Measurements from ENCODE around the gene DIABLO. TPM values are rescaled to one million over a fixed set of nuclear protein-coding genes. Genes with fewer than 3 reads are reported as not detected.

Gene DIABLO
- polyA plus RNA-seq, 2 of the 4 experiments (the other 2 are of a cell fraction) = 74.9 to 104 TPM

GRCh38 chr12:122189626-122190475 lies 36.0 kb downstream of the DIABLO start:
- TF ChIP-seq ATOH8 (CRISPR knock-in tag; IDR thresholded peaks at IDR 0.05; ENCODE audit: low read depth) = no peak
- no peak for TF ChIP-seq MAX (IDR thresholded peaks at IDR 0.05)
- TF ChIP-seq ZSCAN20 (CRISPR knock-in tag; IDR thresholded peaks at IDR 0.05) = no peak
- no peak for TF ChIP-seq HOXA7 (CRISPR knock-in tag; IDR thresholded peaks at IDR 0.05)
- TF ChIP-seq FOSB (CRISPR knock-in tag; IDR thresholded peaks at IDR 0.05) = no peak
- TF ChIP-seq E2F6 (IDR thresholded peaks at IDR 0.05; ENCODE audit: borderline replicate concordance, low read depth) = no peak
- TF ChIP-seq HMGXB4 (CRISPR knock-in tag; IDR thresholded peaks at IDR 0.05; ENCODE audit: borderline replicate concordance) = no peak
- TF ChIP-seq POLR2AphosphoS2 (conservative IDR thresholded peaks at IDR 0.05; ENCODE audit: low read length) = no peak
- TF ChIP-seq PHF8 (IDR thresholded peaks at IDR 0.05; ENCODE audit: borderline replicate concordance, low read depth) = no peak
- TF ChIP-seq TP53 (CRISPR knock-in tag; IDR thresholded peaks at IDR 0.05) = no peak
- TF ChIP-seq FOSL2 (IDR thresholded peaks at IDR 0.05) = no peak
- no peak for TF ChIP-seq FOSL2 (CRISPR knock-in tag; IDR thresholded peaks at IDR 0.05)
- TF ChIP-seq HDAC2 (IDR thresholded peaks at IDR 0.05) = no peak
- no peak for TF ChIP-seq CBX8 (IDR thresholded peaks at IDR 0.05)
- no peak for TF ChIP-seq NPAS2 (CRISPR knock-in tag; IDR thresholded peaks at IDR 0.05; ENCODE audit: borderline replicate concordance)
- no peak overlapping the region for H3K4me2 ChIP-seq
- 0 out of 3 replicates have a peak, but pooled peaks cover 4% of the 10 kb centered on the region for H3K9me3 ChIP-seq
- H3K27ac ChIP-seq = no peak overlapping the region
- no peak overlapping the region for H3K4me3 ChIP-seq
- 0 out of 6 replicates have a peak, but pooled peaks of 1 of the 2 experiments have one; percentile 3 for ATAC-seq
- WGBS (ENCODE audit: missing lambda C conversion rate) = 72% methylated on average over 34 of the region's 34 CpGs
- no peaks in the 10 kb centered on the region for H3K4me1 ChIP-seq
- POLR2A ChIA-PET = no interaction called here
- DNase-seq (ENCODE audit: low read depth in 1 of 2, low spot score in 1 of 2) = no peak
- CTCF ChIA-PET = interaction anchor here (0.6 to 10.5 kb wide), 31 partner anchors 9 to 273 kb away, joined by 3 to 117 read pairs (median 6); partner anchors contain the start of gene IL31
- no peak for FAIRE-seq

- no peak overlapping the region for H3K27ac ChIP-seq
- no peak for FAIRE-seq
- no peak overlapping the region for H3K4me2 ChIP-seq
- no peak for TF ChIP-seq CBX2 (IDR thresholded peaks at IDR 0.05; ENCODE audit: borderline replicate concordance, low read depth)
- TF ChIP-seq PHF8 (IDR thresholded peaks at IDR 0.05; ENCODE audit: borderline replicate concordance, low read depth) = no peak
- no peak for TF ChIP-seq RAD21 (conservative IDR thresholded peaks at IDR 0.05 in 1 of 2, IDR thresholded peaks at IDR 0.05 in 1 of 2)
- TF ChIP-seq GATA3 (IDR thresholded peaks at IDR 0.05; ENCODE audit: borderline replicate concordance) = no peak
- TF ChIP-seq CHD4 (IDR thresholded peaks at IDR 0.05; ENCODE audit: borderline replicate concordance) = no peak
- no peak for TF ChIP-seq USF2 (IDR thresholded peaks at IDR 0.05)
- TF ChIP-seq ZNF302 (CRISPR knock-in tag; IDR thresholded peaks at IDR 0.05) = no peak
- TF ChIP-seq ESRRA (IDR thresholded peaks at IDR 0.05; ENCODE audit: borderline replicate concordance, low read length) = no peak
- TF ChIP-seq EP300 (IDR thresholded peaks at IDR 0.05) = no peak
- no peak for TF ChIP-seq CBX8 (IDR thresholded peaks at IDR 0.05)
- DNase-seq (ENCODE audit: low read depth in 1 of 2, low spot score in 1 of 2) = no peak
- no peak for ATAC-seq
- CTCF ChIA-PET = interaction anchor here (1.7 to 10.5 kb wide), 3 partner anchors 59 to 133 kb away, joined by 3 to 117 read pairs (median 7); no protein-coding TSS in a partner anchor
- no peak overlapping the region for H3K4me3 ChIP-seq
- H3K9me3 ChIP-seq = no peaks in the 10 kb centered on the region
- H3K4me1 ChIP-seq = no peaks in the 10 kb centered on the region
- POLR2A ChIA-PET = no interaction called here
- 90% methylated on average over 9 of the region's 12 CpGs for WGBS (ENCODE audit: missing lambda C conversion rate)
These were observed 38.4 kb downstream of the DIABLO start for GRCh38 chr12:122187466-122187865.

Measured in A549 (cell line).